ENCODE results near the gene DOCK2.
"Not testable (repeated sequence)": the region's sequence is repeated elsewhere in the genome, so short reads cannot be mapped to it uniquely, and the experiment has no call there.

DOCK2 gene

DNA sequence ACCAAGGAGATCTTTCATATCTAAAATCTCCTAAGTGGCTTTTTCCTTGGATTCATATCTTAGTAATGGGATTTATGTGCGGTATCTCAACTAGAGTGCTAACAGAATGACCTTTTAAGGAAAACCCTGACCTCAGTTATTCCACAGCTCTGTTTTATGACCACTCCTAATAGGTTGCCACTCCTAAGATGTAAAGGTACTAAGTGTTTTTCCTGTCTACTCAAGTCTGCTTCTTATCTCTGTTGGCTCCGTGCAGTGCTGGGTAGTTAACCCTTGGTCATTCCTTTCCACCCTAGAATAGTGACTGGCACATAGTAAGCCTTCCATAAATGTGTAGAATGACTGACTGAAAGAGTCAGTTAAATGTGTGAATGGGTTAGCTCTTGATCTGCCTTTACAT is 161.4 kb downstream of the DOCK2 start:
- DNase-seq, result no peak

DNA sequence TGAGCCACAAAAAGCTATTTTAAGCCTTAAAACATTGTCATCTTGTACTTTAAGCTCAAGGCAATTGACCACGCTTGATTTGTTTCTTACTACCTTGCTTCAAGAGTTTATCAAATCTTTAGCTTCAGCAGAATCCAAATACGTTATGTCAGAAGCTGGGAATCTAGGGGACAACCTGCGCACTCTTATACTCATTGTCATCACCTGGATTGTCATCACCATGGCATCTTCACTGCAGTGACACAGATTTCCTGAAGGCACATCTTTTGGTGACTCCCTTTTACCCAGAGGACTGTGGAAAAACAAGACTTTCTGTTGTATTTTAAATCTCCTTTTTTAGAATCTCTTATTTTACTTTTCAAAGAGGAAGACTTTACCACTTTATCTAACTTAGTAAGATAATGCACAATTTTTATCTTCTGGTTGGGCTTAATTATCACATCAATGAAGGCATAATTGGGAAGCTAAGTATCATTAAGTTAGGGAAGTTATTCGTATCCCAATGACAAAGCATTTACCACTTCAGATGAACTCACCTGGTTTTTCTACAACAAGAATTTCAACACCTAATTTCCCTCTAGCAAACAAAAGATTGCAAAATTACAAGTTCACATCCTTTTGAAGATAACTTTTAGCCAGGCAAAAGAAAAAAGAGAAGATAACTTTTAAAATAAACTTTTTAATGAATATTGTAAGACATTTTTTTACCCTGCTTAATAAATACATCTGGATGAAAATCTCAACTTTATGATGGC is 162.0 kb downstream of the DOCK2 start:
- no peak for DNase-seq

DNA sequence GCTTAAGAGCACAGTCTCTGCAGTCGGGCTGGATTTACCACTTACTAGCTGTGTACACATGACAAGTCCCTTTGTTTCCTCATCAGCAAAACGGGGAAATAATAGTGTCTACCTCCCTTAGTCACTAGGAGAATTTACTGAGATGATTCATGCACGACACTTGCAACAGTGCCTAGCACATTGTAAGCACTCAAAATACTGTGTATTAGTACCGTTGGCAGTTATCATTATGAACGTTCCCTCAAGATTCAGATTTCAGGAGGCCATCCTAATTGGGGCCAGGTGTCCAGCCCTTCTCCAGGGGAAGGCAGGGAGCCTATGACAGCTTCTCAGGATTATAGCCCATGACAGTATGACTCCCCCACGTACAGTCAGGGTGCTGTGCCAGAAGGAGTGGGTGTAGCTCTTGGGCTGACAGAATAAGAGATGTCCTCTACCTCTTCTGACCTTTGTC is 164.3 kb downstream of the DOCK2 start:
- DNase-seq, result no peak

DNA sequence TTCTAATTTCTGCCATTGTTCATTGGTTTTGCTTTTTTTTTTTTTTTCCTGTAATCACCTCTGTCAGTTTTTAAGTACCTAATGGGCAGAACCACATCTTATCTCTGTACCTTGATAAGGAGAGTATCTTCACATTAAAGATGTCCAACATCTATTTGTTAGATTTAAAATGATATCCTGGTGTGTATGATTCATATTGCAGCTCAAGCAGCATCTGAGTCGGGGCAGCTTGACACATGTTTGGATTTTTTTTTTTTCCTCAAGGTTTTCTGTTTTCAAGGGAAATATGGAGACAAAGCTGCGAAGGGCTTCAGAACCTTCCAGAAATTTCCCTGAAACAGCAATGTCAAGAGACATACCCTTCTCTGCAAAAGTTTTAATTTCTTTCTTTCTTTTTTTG is 164.7 kb downstream of the DOCK2 start:
- no peak for DNase-seq

DNA sequence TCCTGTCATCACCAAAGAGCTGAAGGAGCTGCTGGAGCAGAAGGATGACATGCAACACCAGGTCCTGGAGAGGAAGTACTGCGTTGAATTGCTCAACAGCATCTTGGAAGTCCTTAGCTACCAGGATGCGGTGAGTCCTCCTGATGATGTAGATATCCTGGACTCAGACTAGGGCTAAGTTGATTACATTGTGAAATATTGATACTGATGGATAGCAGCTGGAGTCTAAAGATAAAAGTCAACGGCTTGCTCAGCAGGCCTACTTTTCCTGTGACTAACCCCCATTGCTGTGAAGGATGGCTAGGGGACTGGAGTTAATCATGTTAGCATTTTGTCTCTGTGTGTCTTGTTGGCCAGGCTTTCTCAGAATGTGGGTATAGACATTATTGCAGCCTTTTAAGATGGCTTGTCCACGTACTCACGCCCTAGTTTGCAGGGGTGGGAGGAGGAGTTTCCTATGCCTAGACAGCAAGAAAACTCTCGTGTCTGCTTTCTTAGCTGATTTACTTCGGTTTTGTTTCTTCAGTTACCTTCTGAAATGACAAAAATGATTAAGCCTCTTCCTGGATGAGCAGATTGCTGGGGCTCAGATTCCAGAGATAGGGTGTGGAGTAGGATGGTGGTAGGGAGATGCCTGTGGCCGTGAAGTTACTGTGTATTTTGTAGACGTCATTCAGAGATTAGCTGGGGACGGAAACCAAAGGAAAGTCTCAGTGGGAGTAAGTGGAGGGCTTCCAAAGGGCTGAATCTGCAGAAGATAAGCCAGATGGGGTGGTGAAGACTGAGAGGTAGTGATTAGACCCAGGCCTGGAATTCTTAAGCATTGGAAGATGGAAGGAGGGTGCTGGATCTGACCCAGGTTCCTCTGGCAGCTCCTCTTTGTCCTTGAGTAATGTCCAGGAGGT is 166.3 kb downstream of the DOCK2 start:
- DNase-seq, result no peak

DNA sequence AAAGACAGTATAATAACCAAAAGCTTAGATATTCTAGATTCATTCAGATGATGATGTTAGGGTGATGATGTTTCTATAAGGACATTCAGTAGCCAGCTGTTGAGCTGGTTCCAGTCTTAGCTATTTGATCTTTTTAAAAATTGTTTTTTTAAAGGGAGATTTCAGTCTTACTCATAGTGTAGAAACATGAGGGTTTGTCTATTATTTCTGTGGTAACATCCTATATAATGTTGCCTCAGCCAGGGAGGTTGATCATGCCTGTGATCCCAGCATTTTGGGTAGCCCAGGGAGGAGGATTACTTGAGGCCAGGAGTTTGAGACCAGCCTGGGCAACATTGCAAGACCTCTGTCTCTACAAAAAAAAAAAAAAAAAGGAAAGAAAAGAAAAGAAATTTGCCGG is 167.8 kb downstream of the DOCK2 start:
- DNase-seq, result no peak

DNA sequence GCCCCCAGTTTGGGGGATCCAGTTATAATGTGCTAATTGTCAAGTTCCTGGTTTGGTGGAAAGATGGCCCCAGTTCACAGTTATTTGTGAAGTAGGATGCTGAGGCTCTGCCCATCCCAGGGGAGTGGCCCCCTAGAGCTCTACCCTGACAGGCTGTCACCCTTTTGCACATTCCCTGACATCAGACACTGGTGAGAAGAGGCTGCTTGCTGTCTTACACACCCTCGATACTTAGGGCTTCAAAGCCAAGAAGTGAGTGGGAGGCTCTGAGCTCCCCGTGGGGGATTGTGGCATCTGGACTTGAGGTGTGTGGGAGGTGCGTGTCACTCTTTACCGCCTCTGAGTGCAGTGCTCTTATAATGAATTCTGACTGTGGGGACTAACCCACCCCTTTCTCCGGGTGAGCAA is 168.5 kb downstream of the DOCK2 start:
- DNase-seq, result no peak

DNA sequence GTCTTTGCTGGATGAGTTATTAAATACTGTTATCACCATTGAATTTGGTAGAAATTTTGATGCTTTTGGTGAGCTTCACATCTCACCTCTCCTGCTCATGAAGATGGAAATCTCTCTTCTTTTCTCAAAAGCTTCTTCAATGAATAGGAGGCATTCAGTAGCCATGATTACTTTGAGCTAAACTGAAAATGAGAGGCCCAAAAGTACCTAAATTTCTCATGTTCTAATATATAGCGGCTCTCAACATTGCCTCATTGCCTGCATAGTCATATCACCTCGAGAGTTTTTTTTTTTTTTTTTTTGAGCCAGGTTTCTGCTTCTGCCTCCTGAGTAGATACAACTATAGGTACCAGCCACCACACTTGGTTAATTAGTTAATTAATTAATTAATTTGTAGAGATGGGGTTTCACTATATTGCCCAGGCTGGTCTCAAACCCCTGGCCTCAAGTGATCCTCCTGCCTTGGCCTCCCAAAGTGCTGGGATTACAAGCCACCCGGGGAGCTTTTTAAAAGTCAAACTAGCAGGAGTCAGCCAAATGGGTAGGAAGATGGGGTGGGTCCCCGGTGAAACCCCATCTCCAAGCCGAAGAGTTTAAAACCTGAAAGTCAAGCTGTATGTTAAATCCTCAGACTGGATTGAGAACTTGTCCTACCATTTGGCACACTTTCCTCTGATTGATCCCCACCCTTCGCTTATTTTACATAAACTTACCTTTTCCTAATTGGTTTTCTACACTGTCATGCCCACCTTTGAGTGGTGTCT is 169.0 kb downstream of the DOCK2 start:
- no peak for DNase-seq

DNA sequence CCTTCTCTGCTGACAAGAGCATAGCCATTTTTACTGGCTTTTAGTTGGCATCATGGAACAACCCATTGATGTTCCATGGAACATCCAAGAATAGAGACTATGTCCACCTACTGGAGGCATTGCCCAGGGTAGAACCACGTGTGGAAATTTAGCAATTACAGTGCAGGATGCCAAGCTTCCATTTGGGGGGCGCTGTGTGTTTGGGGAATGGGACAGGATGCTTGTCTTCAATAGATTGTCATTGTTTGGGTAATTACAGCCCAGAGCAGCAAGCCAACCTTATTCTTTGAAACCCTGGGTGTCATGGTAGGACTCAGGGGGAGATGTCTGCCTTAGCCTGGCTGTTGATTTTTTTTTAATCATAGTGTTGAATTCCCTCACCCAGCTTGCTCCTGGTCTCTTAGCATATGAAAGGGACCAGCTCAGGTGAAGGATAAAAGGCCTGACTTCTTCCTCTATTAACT is 171.1 kb downstream of the DOCK2 start:
- DNase-seq, result no peak

DNA sequence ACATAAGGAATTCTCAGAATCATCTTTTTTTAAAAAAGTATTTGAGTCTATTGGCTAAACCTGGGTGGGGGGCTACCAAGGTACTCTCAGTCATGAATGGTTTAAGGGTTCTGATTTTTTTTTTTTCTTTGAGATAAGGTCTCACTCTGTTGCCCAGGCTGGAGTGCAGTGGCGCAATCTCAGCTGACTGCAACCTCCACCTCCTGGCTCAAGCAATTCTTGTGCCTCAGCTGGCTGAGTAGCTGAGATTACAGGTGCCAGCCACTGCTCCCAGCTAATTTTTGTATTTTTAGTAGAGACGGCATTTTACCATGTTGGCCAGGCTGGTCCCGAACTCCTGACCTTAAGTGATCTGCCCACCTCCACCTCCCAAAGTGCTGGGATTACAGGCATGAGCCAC is 171.8 kb downstream of the DOCK2 start:
- DNase-seq, result not testable (repeated sequence)

DNA sequence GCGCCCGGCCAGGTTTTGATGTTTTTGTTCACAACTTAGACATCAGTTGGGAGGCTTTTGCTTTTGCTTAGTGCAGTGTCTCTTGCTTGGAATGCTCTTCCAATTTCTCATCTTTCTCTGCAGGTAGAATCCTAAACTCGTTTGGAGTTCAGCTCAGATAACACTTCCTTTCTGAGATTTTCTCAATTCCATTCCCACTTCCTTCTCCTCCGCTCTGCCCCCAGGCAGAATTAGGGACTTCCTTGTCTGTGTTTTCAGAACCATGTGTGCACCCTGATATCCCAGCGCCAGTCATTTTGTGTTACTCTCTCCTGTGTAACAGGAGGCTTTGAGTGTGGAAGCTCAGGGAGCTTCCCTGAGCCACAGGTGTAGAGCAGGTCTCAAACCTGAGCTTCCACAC is 172.2 kb downstream of the DOCK2 start:
- no peak for DNase-seq

DNA sequence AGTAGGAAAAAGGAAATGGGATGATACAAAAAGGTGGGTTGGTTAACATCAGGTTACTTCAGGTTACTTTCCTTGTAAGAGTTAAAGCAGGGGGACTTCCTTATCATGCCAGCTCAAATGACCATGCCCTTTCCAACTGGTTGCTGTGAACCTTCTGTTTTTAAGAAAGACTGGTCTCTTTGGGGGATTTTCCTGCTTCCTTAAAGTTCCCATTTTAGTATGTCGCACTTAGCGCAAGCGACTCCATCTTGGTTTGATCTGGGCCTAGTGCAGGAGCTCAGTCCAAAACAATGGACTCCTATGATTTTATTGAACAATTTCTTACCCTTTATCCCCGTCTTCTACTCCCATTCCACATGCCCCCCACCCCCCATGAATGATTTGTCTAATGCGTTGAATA is 173.4 kb downstream of the DOCK2 start:
- DNase-seq, result no peak

DNA sequence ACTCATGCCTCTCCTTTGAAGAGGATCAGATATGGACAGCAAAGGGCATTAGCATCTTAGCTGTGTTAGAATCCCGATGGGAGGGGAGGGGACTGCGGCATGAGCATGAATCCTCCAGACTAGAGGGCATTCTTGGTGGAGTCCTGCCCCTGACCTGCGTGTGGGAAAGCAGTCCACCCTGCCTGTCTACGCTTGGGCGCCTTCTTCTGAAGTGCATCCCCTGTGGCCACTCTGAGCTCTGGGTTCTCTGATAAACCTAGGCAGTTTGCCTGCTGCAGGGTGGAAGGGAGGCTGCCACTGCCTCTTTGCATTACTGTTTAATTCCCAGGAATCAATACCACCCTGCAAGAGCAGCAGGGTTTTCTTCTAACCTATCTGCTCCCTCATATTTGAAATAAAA is 173.9 kb downstream of the DOCK2 start:
- DNase-seq, result no peak

DNA sequence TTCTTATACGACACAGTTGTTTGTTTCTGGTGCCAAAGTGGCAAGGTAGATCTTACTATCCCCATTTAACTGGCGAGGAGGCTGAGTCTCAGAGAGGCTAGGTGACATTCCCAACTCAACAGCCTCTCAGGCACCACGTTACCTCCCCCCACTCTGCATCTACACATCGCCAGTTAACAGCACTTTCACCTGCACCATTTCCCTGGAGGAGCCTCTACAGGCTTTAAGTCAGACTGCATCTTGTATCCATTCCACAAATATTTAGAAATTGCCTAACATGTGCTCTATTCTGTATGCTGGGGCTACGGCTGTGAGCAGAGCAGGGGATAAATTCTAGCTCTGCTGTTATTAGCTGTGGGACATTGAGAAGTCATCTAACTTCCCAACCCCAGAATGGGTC is 174.6 kb downstream of the DOCK2 start:
- DNase-seq, result no peak

DNA sequence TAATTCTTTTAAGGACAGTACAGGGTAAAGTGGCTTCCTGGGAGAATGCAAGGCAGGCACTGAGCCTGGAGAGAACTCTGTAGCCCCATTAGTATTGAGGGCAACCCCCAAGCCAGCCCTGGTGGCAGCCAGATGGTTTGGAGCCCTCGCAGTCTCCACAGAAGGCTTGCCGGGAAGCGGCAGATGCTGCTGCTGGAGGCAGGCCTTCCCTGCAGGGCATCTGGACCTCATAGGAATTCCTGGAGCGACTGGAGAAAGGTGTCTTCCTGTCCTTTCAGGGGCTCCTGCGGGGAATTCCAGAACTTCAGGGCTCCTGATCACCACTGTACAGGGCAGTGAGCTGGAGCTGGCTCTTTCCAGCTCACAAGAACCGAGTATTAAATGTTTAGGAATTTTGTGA is 175.7 kb downstream of the DOCK2 start:
- DNase-seq, result no peak

DNA sequence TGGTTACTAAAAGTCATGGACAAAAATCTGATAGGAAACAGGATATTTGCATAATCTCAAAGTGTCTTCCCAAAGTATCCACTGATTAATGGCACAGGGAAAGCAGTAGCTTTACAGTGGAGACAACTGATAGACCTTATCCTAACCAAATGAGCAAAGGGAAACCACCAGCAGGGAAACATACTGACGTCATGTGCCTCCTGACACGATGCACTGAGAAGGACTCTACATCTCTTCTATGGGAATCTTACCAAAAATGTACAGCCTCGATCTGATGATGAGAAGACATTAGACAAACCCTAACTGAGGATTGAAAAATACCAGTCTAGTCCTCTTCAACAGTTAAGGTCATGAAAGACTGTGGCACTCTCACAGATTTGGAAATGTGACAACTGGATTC is 177.0 kb downstream of the DOCK2 start:
- DNase-seq, result no peak

DNA sequence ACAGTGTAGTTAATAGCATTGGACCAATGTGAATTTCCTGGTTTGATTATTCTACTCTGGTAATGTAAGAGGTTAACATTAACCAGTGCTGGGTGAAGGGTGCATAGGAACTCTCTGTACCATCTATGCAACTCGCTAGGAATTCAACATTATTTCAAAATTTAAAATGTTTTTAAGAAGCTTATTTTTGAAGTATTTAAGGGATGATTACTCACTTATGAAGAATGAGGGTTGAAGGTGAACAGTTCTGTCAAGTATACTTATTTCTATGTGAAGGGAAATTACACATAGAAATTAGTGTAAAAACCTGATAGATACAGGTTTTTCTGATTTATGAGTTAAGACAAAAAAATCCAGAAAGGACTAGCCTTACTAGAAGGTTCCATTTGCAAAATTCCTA is 177.4 kb downstream of the DOCK2 start:
- no peak for DNase-seq

DNA sequence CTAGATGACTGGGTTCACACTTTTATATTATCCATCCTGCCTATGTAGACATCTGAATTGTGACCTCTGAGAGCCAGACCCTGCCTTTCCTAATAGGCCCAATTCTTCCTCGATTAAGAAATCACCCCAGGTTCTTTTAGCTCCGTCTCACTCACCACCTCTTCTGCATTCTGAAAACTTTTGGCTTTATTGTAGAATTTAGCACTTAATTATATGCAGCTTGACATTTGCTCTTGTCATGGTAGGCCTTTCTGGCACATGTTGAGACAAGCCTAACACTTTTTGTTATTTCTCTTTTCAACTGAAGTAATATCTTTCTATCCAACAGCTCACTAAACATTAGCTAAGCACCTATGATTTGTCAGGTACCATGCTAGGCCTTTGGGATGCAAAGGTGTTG is 180.0 kb downstream of the DOCK2 start:
- DNase-seq, result no peak

DNA sequence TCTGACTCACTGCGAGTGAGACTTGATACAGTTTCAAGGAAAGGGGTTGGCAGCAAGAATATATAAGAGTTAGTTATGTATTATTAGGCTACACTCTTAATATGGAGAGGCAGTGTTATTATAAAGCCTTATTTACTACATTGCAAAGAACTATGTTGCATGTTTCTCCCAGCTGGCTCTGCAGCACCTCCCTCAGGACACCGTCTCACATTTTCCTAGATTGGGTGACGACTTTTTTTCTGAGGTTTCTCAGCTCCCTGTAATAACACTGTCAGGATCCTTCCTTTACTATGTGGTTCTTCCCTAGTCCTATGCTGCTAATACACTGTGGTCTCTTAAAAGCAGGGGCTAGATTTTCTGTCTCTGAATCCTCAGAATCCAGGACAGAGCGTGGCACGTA is 189.5 kb downstream of the DOCK2 start:
- no peak for DNase-seq

DNA sequence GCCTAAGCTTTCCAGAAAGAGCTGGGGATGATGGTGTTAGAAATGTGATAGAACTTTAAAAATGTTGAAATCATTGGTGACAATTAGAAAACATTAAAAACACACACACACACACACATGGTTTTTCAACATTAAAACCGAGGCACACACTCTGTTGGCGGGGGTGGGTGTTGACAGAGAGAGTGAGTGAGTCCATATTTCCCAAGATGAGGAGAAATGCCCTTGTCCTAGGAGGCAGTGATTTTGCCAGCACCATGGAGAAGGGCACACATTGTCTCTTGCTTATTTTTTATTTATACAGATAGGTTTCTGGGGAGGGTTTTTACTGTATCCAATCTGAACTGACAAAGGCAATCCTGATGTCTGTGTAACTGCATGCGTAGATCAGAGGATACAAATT is 190.7 kb downstream of the DOCK2 start:
- DNase-seq, result no peak

DNA sequence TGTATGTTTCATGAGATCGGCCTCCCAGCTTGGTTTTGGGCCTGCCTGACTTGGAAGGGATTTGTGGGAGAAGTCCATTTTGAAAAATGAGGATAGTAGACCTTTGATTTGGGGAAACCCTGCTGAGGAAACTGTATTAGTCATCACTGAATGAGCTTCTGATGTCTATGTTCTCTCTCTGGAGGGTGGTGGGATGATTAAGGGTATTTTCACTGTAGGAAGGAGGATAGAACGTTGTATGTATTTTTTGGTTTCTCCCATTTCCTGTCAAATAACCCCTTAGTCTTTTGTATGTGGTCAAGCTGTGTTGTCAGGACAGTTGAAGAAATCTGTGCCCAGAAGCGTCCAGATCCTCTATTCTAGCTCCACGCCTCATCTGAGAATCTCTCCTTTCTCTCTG is 191.3 kb downstream of the DOCK2 start:
- DNase-seq, result no peak

DNA sequence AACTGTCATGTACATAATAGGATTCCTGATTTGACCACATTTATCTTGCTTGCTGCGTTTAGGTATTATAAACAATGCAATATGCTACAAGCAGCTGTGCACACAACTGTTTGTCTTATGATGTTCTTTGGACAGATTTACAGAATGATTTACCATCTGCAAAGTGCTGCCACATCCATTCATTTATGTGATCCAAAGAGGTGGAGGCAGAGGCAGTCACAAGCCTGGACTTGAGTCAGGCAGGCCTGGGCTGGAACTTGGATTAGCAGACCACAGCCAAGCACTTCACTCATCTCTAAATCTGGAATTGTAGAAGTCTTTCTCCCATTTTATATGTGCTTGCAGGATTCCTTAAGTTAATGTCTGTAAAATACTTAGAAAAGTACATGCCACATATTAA is 194.3 kb downstream of the DOCK2 start:
- DNase-seq, result no peak

DNA sequence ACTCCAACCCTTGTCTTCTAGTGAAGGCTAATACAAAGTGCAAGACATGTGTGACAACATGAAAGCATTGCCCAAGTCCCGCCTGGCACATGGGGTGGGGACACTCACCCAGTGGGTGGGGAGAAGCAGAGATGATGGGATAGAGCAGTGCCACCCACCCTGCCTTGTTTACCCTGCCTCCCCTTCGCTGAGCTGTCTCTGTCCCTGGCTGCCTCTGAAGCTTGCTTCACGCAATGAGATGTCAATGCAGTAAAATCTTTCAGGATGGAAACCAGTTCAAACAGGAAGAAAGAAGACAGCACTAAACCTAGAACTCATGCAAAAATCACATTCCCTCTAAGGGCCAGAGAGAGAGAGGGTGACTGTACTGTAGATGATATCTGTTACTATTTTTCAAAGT is 195.2 kb downstream of the DOCK2 start:
- no peak for DNase-seq

Data from activated T-cell treated with anti-CD3 and anti-CD28 coated beads, Interleukin-2, amount 50 U/mL, for 1 hour (primary cell).